ENCODE data around the gene KRTAP10-4. TPM values are rescaled to one million over a fixed set of nuclear protein-coding genes. Genes with fewer than 3 reads are reported as not detected.
"Not testable (repeated sequence)": the region's sequence is repeated elsewhere in the genome, so short reads cannot be mapped to it uniquely, and the experiment has no call there.

The KRTAP10-4 gene
- total RNA-seq, 1 donor from 2014 or later = not detected

GRCh38 chr21:44557491-44558328 lies 15.8 kb upstream of the KRTAP10-4 start:
- intact Hi-C loops (cut with micrococcal nuclease) = no loop called here

- intact Hi-C loops (cut with micrococcal nuclease) = not testable (repeated sequence)
These were observed 15.2 kb upstream of the KRTAP10-4 start for GRCh38 chr21:44558329-44558675.

GRCh38 chr21:44558695-44559094 lies 14.8 kb upstream of the KRTAP10-4 start, which contains the start of gene KRTAP10-3:
Gene KRTAP10-3 (minus strand): TSS chr21:44558795. CDS start chr21:44558715, 80 bp downstream.
- intact Hi-C loops (cut with micrococcal nuclease) = no loop called here

- intact Hi-C loops (cut with micrococcal nuclease) = no loop called here
These were observed 9.4 kb upstream of the KRTAP10-4 start for GRCh38 chr21:44564099-44564498.

GRCh38 chr21:44564886-44565598 lies 8.5 kb upstream of the KRTAP10-4 start:
- intact Hi-C loops (cut with micrococcal nuclease) = loop anchor here (5.0 kb wide), 1 partner anchor 92 kb away; the partner anchor contains the start of gene KRTAP12-3

GRCh38 chr21:44566403-44566802 lies 7.1 kb upstream of the KRTAP10-4 start:
- intact Hi-C loops (cut with micrococcal nuclease) = loop anchor here (5.0 kb wide), 1 partner anchor 91 kb away; the partner anchor contains the start of gene KRTAP12-3

- intact Hi-C loops (cut with micrococcal nuclease) = loop anchor here (5.0 kb wide), 1 partner anchor 90 kb away; the partner anchor contains the start of gene KRTAP12-3
These were observed 5.9 kb upstream of the KRTAP10-4 start for GRCh38 chr21:44567481-44568171.

- intact Hi-C loops (cut with micrococcal nuclease) = loop anchor here (5.0 kb wide), 1 partner anchor 89 kb away; the partner anchor contains the start of gene KRTAP12-3
These were observed 5.3 kb upstream of the KRTAP10-4 start for GRCh38 chr21:44568261-44568660.

- intact Hi-C loops (cut with micrococcal nuclease) = loop anchor here (5.0 kb wide), 1 partner anchor 88 kb away; the partner anchor contains the start of gene KRTAP12-3
These were observed 4.6 kb upstream of the KRTAP10-4 start for GRCh38 chr21:44568667-44569556.

- intact Hi-C loops (cut with micrococcal nuclease) = loop anchor here (5.0 kb wide), 1 partner anchor 87 kb away; the partner anchor contains the start of gene KRTAP12-3
These were observed 3.5 kb upstream of the KRTAP10-4 start for GRCh38 chr21:44569861-44570517.

- intact Hi-C loops (cut with micrococcal nuclease) = no loop called here
These were observed 2.2 kb upstream of the KRTAP10-4 start for GRCh38 chr21:44571296-44571695.

GRCh38 chr21:44571844-44572782 lies 1.4 kb upstream of the KRTAP10-4 start:
- intact Hi-C loops (cut with micrococcal nuclease) = no loop called here

- intact Hi-C loops (cut with micrococcal nuclease) = no loop called here
These were observed 458 bp upstream of the KRTAP10-4 start for GRCh38 chr21:44572959-44573583.

- intact Hi-C loops (cut with micrococcal nuclease) = no loop called here
These were observed 1.2 kb downstream of the KRTAP10-4 start for GRCh38 chr21:44574457-44575306.

- intact Hi-C loops (cut with micrococcal nuclease) = no loop called here
These were observed 1.9 kb downstream of the KRTAP10-4 start for GRCh38 chr21:44575307-44576024.

GRCh38 chr21:44576025-44576420 lies 2.5 kb downstream of the KRTAP10-4 start:
- intact Hi-C loops (cut with micrococcal nuclease) = no loop called here
